Measurements from ENCODE around the gene RGL1.
A peak's percentile ranks its signal among the peaks of the same experiment; 100 is the strongest.

Gene RGL1

GRCh38 chr1:183918589-183918988 lies 113.7 kb downstream of the RGL1 start:
- DNase-seq (ENCODE audit: low read depth): no peak

- DNase-seq (ENCODE audit: low read depth): no peak
These were observed 115.7 kb downstream of the RGL1 start for GRCh38 chr1:183920651-183921050.

- DNase-seq (ENCODE audit: low read depth): no peak
These were observed 117.3 kb downstream of the RGL1 start for GRCh38 chr1:183922197-183922596.

GRCh38 chr1:183925947-183926346 lies 121.0 kb downstream of the RGL1 start:
- no peak for DNase-seq (ENCODE audit: low read depth)

GRCh38 chr1:183926983-183927382 lies 122.1 kb downstream of the RGL1 start:
- no peak for DNase-seq (ENCODE audit: low read depth)

- no peak for DNase-seq (ENCODE audit: low read depth)
These were observed 126.8 kb downstream of the RGL1 start for GRCh38 chr1:183931646-183932271.

GRCh38 chr1:183932412-183932811 lies 127.5 kb downstream of the RGL1 start:
- DNase-seq (ENCODE audit: low read depth): peak; percentile 72

- no peak for DNase-seq (ENCODE audit: low read depth)
These were observed 128.7 kb downstream of the RGL1 start for GRCh38 chr1:183933528-183934179.

GRCh38 chr1:183934314-183934713 lies 129.4 kb downstream of the RGL1 start:
- no peak for DNase-seq (ENCODE audit: low read depth)

GRCh38 chr1:183936009-183936408 lies 131.1 kb downstream of the RGL1 start:
- no peak for DNase-seq (ENCODE audit: low read depth)

- DNase-seq (ENCODE audit: low read depth): no peak
These were observed 131.9 kb downstream of the RGL1 start for GRCh38 chr1:183936791-183937190.

GRCh38 chr1:183937611-183938010 lies 132.7 kb downstream of the RGL1 start:
- no peak for DNase-seq (ENCODE audit: low read depth)

GRCh38 chr1:183941001-183941400 lies 136.1 kb downstream of the RGL1 start:
- DNase-seq (ENCODE audit: low read depth): no peak

GRCh38 chr1:183942933-183943693 lies 138.2 kb downstream of the RGL1 start:
- DNase-seq (ENCODE audit: low read depth): peak; percentile 99

- no peak for DNase-seq (ENCODE audit: low read depth)
These were observed 140.8 kb downstream of the RGL1 start for GRCh38 chr1:183945428-183946319.

- no peak for DNase-seq (ENCODE audit: low read depth)
These were observed 141.3 kb downstream of the RGL1 start for GRCh38 chr1:183946320-183946613.

- no peak for DNase-seq (ENCODE audit: low read depth)
These were observed 143.1 kb downstream of the RGL1 start for GRCh38 chr1:183947988-183948387.

- no peak for DNase-seq (ENCODE audit: low read depth)
These were observed 147.2 kb downstream of the RGL1 start for GRCh38 chr1:183952101-183952500.

- DNase-seq (ENCODE audit: low read depth): no peak
These were observed 148.1 kb downstream of the RGL1 start for GRCh38 chr1:183953031-183953430.

- DNase-seq (ENCODE audit: low read depth): no peak
These were observed 149.6 kb downstream of the RGL1 start for GRCh38 chr1:183954496-183954895.

- DNase-seq (ENCODE audit: low read depth): peak; percentile 76
These were observed 151.8 kb downstream of the RGL1 start for GRCh38 chr1:183956559-183957188.

All from stromal cell of bone marrow (primary cell).